HEK293 (cell line): ENCODE results near the gene XPR1.

Experiments used
- CTCF ChIA-PET: fragments of 350-600 bp; formaldehyde crosslinking; extraction: SDS; loops from one replicate; lab custom pipeline; 2021; ENCODE audit warnings: antibody characterized with exemption; lab: Yijun Ruan, JAX
- POLR2A ChIA-PET: fragments of 300-600 bp; formaldehyde crosslinking; extraction: SDS; loops from one replicate; lab custom pipeline; 2020; ENCODE audit warnings: antibody characterized with exemption, inconsistent platforms; lab: Yijun Ruan, JAX
- H3K27ac ChIP-seq: fragments of 200-500 bp; sonication (Bioruptor generic); 2 replicates; pipeline ENCODE4 v1.5.1; 2014; ENCODE audit warnings: low read depth, low read length, control low read depth, inconsistent platforms; ENCODE audit errors: extremely low read depth
- H3K36me3 ChIP-seq, 2 experiments: fragments of 200-500 bp in 1 of 2; sonication (Bioruptor generic) in 1 of 2; 1 replicate in 1 of 2; 2 replicates in 1 of 2; pipeline ENCODE4 v1.5.1; 2014 to 2017; ENCODE audit warnings: inconsistent platforms in 2 of 2, low read length in 2 of 2; ENCODE audit not compliant: control insufficient read depth in 2 of 2, insufficient read depth in 1 of 2
- H3K4me1 ChIP-seq: fragments of 200-500 bp; sonication (Bioruptor generic); 2 replicates; pipeline ENCODE4 v1.5.1; 2014; ENCODE audit warnings: mild to moderate bottlenecking, low read length, inconsistent platforms; ENCODE audit not compliant: control insufficient read depth, insufficient read depth
- H3K4me3 ChIP-seq: 2 replicates; pipeline ENCODE4 v1.5.1; 2011; ENCODE audit warnings: low read depth, mild to moderate bottlenecking, control low read depth, low read length, moderate library complexity
- H3K9me3 ChIP-seq: fragments of 200-500 bp; sonication (Bioruptor generic); 2 replicates; pipeline ENCODE4 v1.5.1; 2014; ENCODE audit warnings: low read depth, low read length, inconsistent platforms; ENCODE audit not compliant: control insufficient read depth, insufficient read depth
- ATF2 ChIP-seq: fragments of 450-650 bp; formaldehyde crosslinking; IDR thresholded peaks from 2 replicates; pipeline ENCODE4 v1.5.1; 2016; ENCODE audit warnings: missing biosample characterization, missing genetic modification characterization, low read depth
- BCL11A ChIP-seq: fragments of 450-650 bp; formaldehyde crosslinking; IDR thresholded peaks from 2 replicates; pipeline ENCODE4 v1.5.1; 2016; ENCODE audit warnings: low read depth, missing biosample characterization, missing genetic modification characterization
- HOXA7 ChIP-seq: sonication (generic); formaldehyde crosslinking; IDR thresholded peaks from 2 replicates; pipeline ENCODE4 v1.8.1; 2022; ENCODE audit warnings: missing genetic modification reagents, borderline replicate concordance
- MZF1 ChIP-seq: fragments of 450-650 bp; formaldehyde crosslinking; IDR thresholded peaks from 2 replicates; pipeline ENCODE4 v1.5.1; 2017; ENCODE audit warnings: missing biosample characterization, missing genetic modification characterization, borderline replicate concordance
- OVOL3 ChIP-seq: fragments of 450-650 bp; formaldehyde crosslinking; IDR thresholded peaks from 2 replicates; pipeline ENCODE4 v1.5.1; 2016; ENCODE audit warnings: missing biosample characterization, missing genetic modification characterization
- PRDM4 ChIP-seq: fragments of 450-650 bp; formaldehyde crosslinking; IDR thresholded peaks from 2 replicates; pipeline ENCODE4 v1.5.1; 2017; ENCODE audit warnings: missing biosample characterization, missing genetic modification characterization
- TCF7L2 ChIP-seq: IDR thresholded peaks from 2 replicates; pipeline ENCODE4 v1.6.1; 2011; ENCODE audit warnings: low read depth, mild to moderate bottlenecking, inconsistent platforms, low read length, moderate library complexity, borderline replicate concordance
- ZBTB26 ChIP-seq: fragments of 450-650 bp; formaldehyde crosslinking; optimal IDR thresholded peaks from 2 replicates; pipeline ENCODE3; 2016; ENCODE audit warnings: missing biosample characterization, mild to moderate bottlenecking, missing genetic modification characterization
- ZBTB48 ChIP-seq: fragments of 450-650 bp; formaldehyde crosslinking; IDR thresholded peaks from 2 replicates; pipeline ENCODE4 v1.5.1; 2016; ENCODE audit warnings: missing biosample characterization, missing genetic modification characterization
- ZBTB49 ChIP-seq: fragments of 450-650 bp; formaldehyde crosslinking; IDR thresholded peaks from 2 replicates; pipeline ENCODE4 v1.5.1; 2016; ENCODE audit warnings: missing biosample characterization, missing genetic modification characterization, low read depth
- ZFP41 ChIP-seq: fragments of 450-650 bp; formaldehyde crosslinking; IDR thresholded peaks from 2 replicates; pipeline ENCODE4 v1.5.1; 2016; ENCODE audit warnings: missing biosample characterization, missing genetic modification characterization, borderline replicate concordance
- ZFP69B ChIP-seq: fragments of 450-650 bp; formaldehyde crosslinking; IDR thresholded peaks from 2 replicates; pipeline ENCODE4 v1.5.1; 2016; ENCODE audit warnings: missing biosample characterization, missing genetic modification characterization
- ZNF146 ChIP-seq: fragments of 450-650 bp; formaldehyde crosslinking; IDR thresholded peaks from 2 replicates; pipeline ENCODE4 v1.5.1; 2016; ENCODE audit warnings: missing biosample characterization, missing genetic modification characterization
- ZNF169 ChIP-seq: fragments of 450-650 bp; formaldehyde crosslinking; IDR thresholded peaks from 2 replicates; pipeline ENCODE4 v1.5.1; 2016; ENCODE audit warnings: missing biosample characterization, missing genetic modification characterization
- ZNF18 ChIP-seq: fragments of 450-650 bp; formaldehyde crosslinking; IDR thresholded peaks from 2 replicates; pipeline ENCODE4 v1.5.1; 2016; ENCODE audit warnings: missing biosample characterization, missing genetic modification characterization
- ZNF24 ChIP-seq: fragments of 450-650 bp; formaldehyde crosslinking; IDR thresholded peaks from 2 replicates; pipeline ENCODE4 v1.5.1; 2016; ENCODE audit warnings: missing biosample characterization, missing genetic modification characterization
- ZNF248 ChIP-seq: fragments of 450-650 bp; formaldehyde crosslinking; IDR thresholded peaks from 2 replicates; pipeline ENCODE4 v1.5.1; 2017; ENCODE audit warnings: missing biosample characterization, missing genetic modification characterization
- ZNF341 ChIP-seq: fragments of 450-650 bp; formaldehyde crosslinking; IDR thresholded peaks from 2 replicates; pipeline ENCODE4; 2016; ENCODE audit warnings: low read depth, missing biosample characterization, missing genetic modification characterization
- ZNF433 ChIP-seq: fragments of 450-650 bp; formaldehyde crosslinking; IDR thresholded peaks from 2 replicates; pipeline ENCODE4 v1.5.1; 2016; ENCODE audit warnings: missing biosample characterization, missing genetic modification characterization, low read depth
- ZNF449 ChIP-seq: fragments of 450-650 bp; formaldehyde crosslinking; IDR thresholded peaks from 2 replicates; pipeline ENCODE4 v1.5.1; 2017; ENCODE audit warnings: missing biosample characterization, mild to moderate bottlenecking, missing genetic modification characterization, moderate library complexity
- ZNF501 ChIP-seq: fragments of 450-650 bp; formaldehyde crosslinking; IDR thresholded peaks from 2 replicates; pipeline ENCODE4 v1.5.1; 2016; ENCODE audit warnings: missing biosample characterization, missing genetic modification characterization
- ZNF530 ChIP-seq: fragments of 450-650 bp; formaldehyde crosslinking; IDR thresholded peaks from 2 replicates; pipeline ENCODE4 v1.5.1; 2016; ENCODE audit warnings: low read depth, missing biosample characterization, missing genetic modification characterization
- ZNF544 ChIP-seq: fragments of 450-650 bp; formaldehyde crosslinking; IDR thresholded peaks from 2 replicates; pipeline ENCODE4 v1.5.0; 2017; ENCODE audit warnings: missing biosample characterization, missing genetic modification characterization
- ZNF560 ChIP-seq: fragments of 450-650 bp; formaldehyde crosslinking; IDR thresholded peaks from 2 replicates; pipeline ENCODE4 v1.5.1; 2017; ENCODE audit warnings: missing biosample characterization, missing genetic modification characterization, borderline replicate concordance
- ZNF626 ChIP-seq: fragments of 450-650 bp; sonication (Bioruptor Pico); formaldehyde crosslinking; IDR thresholded peaks from 2 replicates; pipeline ENCODE4 v1.5.1; 2018; ENCODE audit warnings: missing biosample characterization, missing genetic modification characterization, inconsistent platforms
- ZNF677 ChIP-seq: fragments of 450-650 bp; IDR thresholded peaks from 2 replicates; pipeline ENCODE4 v1.5.0; 2018; ENCODE audit warnings: missing biosample characterization, mild to moderate bottlenecking, missing genetic modification characterization, moderate library complexity
- ZNF837 ChIP-seq: fragments of 450-650 bp; formaldehyde crosslinking; IDR thresholded peaks from 2 replicates; pipeline ENCODE4 v1.5.1; 2016; ENCODE audit warnings: missing biosample characterization, missing genetic modification characterization

The XPR1 gene

GRCh38 chr1:180779584-180779983, 147.8 kb downstream of the XPR1 start:
- POLR2A ChIA-PET: no interaction called here
- Histone ChIP-seq H3K4me1 (no peaks in the 10 kb centered on the region), H3K4me3 (no peak overlapping the region), H3K36me3 (no peaks in the 10 kb centered on the region), H3K27ac (no peak overlapping the region), H3K9me3 (no peaks in the 10 kb centered on the region)
- TF ChIP-seq ZNF146 (tag by site-specific recombination): no peak
- no peak for TF ChIP-seq TCF7L2
- no peak for TF ChIP-seq ZNF530
- no peak for TF ChIP-seq ZNF18 (tag by site-specific recombination)
- TF ChIP-seq ZNF544 (tag by site-specific recombination): no peak
- no peak for TF ChIP-seq ZNF837 (tag by site-specific recombination)
- no peak for TF ChIP-seq HOXA7 (CRISPR knock-in tag)
- TF ChIP-seq ZNF433 (tag by site-specific recombination): no peak
- TF ChIP-seq BCL11A (tag by site-specific recombination): no peak
- no peak for TF ChIP-seq ZBTB26 (tag by site-specific recombination)
- no peak for TF ChIP-seq ZNF24 (tag by site-specific recombination)
- TF ChIP-seq ZFP69B: no peak
- TF ChIP-seq ZNF677 (tag by site-specific recombination): no peak
- TF ChIP-seq ZNF341 (tag by site-specific recombination): no peak
- TF ChIP-seq ZNF501 (tag by site-specific recombination): no peak
- TF ChIP-seq ZNF626: no peak
- no peak for TF ChIP-seq PRDM4 (tag by site-specific recombination)
- CTCF ChIA-PET: interaction anchor here (0.7 kb wide), 1 partner anchor 240 kb away, joined by 3 read pairs; no protein-coding TSS in a partner anchor

GRCh38 chr1:180781718-180782117, 149.9 kb downstream of the XPR1 start:
- H3K36me3 ChIP-seq: no peaks in the 10 kb centered on the region
- POLR2A ChIA-PET: no interaction called here
- no peaks in the 10 kb centered on the region for H3K4me1 ChIP-seq
- TF ChIP-seq ZNF449: no peak
- no peak for TF ChIP-seq OVOL3 (tag by site-specific recombination)
- TF ChIP-seq ZFP41 (tag by site-specific recombination): no peak
- no peak for TF ChIP-seq ZBTB48 (tag by site-specific recombination)
- TF ChIP-seq ZNF248 (tag by site-specific recombination): no peak
- TF ChIP-seq MZF1 (tag by site-specific recombination): no peak
- no peak for TF ChIP-seq ZBTB49 (tag by site-specific recombination)
- TF ChIP-seq ATF2: no peak
- TF ChIP-seq ZFP69B: no peak
- TF ChIP-seq ZNF560 (tag by site-specific recombination): no peak
- no peak for TF ChIP-seq ZNF169 (tag by site-specific recombination)

More at GRCh38 chr1:180781718-180782117, 149.9 kb downstream of the XPR1 start:
- CTCF ChIA-PET: interaction anchor here (0.7 kb wide), 1 partner anchor 309 kb away, joined by 4 read pairs; no protein-coding TSS in a partner anchor
- Histone ChIP-seq H3K9me3 (no peaks in the 10 kb centered on the region), H3K4me3 (no peak overlapping the region), H3K27ac (no peak overlapping the region)
